Inferior parietal cortex (tissue), 1 donor: ENCODE measurements around the gene HIVEP3.
"Not testable (repeated sequence)": the region's sequence is repeated elsewhere in the genome, so short reads cannot be mapped to it uniquely, and the experiment has no call there.

Source experiments
- DNase-seq: peaks from one replicate; pipeline ENCODE4 v3.0.0-alpha.2; 2016; ENCODE audit errors: extremely low spot score

Gene HIVEP3

DNA sequence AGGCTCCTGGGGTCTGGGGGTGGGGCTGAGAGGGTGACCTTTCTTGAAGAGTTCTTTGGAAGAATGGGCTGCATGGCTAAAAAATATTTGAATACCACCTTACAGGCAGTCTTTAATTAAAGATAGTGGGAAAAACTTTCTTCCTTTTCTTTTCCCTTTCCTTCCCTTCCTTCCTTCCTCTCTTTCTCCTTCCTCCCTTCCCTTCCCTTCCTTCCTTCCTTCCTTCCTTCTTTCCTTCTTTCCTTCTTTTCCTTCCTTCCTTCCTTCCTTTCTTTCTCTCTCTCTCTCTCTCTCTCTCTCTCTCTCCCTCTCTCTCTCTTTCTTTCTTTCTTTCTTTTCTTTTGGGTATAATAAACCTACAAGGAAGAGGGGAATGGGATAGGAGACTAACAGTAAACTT is 356.4 kb downstream of the HIVEP3 start:
- DNase-seq, result no peak

DNA sequence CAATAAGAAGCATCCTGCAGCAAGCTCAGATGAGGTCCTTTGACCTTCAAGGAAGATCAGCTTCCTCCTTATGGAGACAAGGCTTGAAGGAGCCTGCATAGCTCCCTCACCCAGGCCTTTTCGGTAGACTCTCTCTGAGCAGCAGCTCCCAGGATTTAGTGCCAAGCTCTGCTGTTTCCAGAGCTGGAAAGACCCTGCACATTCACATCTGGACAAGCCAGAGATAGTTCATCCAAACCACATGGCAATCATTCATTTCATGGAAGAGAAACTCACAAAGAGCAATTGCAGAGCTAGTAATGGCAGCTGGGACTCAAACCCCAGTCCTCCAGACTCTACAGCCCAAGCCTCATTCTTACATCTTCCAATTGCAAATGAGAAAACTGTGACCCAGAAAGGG is 357.8 kb downstream of the HIVEP3 start:
- no peak for DNase-seq

DNA sequence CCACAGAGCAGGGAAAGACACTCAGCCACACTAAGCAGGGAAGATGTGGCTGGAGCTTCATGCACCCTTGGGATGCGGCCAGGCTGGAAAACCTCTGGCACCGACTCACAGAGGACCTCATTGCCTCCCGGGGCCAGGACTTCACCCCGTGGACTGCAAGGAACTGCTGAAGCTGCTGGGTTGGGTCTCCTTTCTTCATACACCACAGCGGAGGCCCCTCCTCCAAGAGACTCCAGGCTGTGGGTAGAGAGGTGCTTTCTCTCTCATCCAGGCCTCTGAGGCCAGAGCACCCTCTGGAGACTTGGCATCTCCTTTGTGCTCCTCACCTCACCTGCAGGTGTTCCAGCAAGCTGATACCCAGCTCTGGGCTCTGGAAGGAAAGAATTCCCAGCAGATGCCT is 358.2 kb downstream of the HIVEP3 start:
- no peak for DNase-seq

DNA sequence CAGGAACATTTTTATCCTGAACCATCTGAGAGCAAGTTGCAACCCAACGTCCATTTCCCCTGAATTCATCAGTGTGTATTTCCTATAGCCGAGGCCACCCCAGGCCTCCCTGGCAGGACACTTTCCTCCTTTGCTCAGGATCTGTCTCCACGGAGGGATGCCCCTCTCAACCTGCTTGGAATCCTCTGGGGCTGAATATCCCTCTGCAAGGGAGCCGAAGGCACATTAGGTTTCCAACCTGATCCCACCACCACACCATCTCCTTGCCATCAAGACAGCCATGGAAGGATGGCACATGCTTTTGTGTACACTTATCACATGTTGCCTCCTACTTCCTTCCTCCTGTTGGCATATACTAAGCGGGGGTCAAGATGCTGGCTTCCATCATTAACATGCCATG is 359.4 kb downstream of the HIVEP3 start:
- no peak for DNase-seq

DNA sequence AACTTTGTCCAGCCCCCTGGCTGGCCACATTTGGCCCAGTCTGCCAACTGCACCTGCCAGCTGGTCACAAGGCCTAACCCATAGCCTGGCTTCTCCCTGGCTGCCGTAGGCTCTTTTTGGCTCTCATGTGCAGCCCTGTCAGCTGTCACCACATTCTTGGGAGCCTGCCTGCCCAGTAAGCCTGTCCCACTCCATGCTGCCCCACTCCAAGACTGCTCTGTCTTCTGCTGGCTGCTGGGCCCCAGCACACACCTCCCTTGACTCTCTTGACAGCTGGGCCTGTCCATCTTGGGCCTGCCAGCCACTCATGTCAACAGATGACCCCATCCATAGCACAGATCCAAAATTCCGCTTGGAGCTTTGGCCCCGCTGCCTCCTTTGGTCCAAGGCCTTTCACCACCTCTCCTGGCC is 360.0 kb downstream of the HIVEP3 start:
- DNase-seq, result no peak

DNA sequence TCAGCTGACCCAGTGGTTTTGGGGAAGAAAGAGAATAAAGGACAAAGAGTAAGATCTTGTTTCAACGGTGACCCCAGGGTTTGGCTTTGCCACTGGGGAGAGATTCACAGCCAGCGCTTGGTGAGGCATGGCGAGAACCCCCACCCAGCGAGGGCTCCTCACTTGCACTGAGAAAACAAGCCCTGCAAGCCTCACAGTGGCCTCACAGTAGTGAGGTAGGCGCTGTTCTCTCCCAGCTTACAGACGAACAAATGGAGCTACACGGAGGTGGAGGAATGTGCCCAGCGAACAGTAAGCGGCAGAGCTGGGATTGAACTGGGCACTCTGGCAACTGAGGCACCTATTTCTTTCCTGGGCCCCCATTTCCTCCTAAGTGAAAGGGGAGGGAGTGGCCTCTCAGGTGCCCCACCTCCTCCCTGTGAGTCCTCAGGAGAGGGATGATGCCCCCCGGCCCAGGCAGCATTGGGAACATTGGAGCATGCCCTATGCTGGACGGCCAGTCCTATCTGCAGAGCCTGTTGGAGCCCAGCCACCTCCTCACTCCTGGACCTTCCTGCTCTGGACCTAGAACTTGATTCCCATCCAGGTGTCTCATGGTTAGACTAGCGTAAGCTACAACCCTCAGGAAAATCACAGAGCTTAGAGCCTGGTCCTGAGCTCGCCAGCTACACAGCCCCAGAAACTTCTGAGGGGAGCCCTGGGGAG is 360.8 kb downstream of the HIVEP3 start:
- DNase-seq, result no peak

DNA sequence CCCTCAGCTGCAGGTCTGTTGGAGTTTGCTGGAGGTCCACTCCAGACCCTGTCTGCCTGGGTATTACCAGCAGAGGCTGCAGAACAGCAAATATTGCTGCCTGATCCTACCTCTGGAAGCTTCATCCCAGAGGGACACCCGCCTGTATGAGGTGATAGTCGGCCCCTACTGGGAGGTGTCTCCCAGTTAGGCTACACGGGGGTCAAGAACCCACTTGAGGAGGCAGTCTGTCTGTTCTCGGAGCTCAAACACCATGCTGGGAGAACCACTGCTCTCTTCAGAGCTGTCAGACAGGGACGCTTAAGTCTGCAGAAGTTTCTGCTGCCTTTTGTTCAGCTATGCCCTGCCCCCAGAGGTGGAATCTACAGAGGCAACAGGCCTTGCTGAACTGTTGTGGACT is 364.0 kb downstream of the HIVEP3 start:
- DNase-seq, result not testable (repeated sequence)

DNA sequence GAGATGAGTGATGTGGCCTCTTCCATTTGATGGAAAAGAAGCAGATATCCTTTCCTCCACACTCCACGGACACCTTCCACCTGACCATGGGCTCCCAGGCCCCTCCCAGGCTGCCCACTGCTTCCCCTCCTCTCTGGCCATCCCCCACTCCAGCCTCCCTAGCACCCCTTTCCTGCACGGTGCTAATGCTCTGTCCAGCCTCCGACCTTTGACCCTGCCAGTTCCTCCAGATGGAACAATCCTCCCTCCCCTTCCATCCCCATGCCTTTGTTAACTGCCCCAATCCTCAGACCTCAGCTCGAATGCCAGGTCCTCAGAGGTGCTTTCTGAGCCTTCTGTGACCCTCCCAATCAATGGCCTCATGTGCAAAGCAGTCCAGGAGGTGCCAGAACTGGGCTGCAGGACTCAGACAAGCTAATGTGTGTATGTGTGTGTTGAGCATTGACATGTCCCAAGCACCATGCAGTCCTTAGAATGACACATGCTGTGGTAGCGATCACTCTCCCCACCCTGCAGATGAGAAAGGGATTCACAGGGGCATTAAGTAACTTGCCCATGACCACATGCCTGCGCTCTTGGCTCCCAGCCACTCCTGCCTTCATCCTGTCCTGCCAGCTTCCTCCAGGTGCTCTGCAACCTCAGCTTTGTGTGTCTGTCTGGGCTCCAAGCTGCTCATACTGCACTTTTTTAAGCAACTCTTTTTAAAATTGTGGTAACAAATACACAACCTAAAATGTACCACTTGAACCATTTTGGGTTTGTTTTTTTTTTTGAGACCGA is 370.8 kb downstream of the HIVEP3 start:
- DNase-seq, result no peak

DNA sequence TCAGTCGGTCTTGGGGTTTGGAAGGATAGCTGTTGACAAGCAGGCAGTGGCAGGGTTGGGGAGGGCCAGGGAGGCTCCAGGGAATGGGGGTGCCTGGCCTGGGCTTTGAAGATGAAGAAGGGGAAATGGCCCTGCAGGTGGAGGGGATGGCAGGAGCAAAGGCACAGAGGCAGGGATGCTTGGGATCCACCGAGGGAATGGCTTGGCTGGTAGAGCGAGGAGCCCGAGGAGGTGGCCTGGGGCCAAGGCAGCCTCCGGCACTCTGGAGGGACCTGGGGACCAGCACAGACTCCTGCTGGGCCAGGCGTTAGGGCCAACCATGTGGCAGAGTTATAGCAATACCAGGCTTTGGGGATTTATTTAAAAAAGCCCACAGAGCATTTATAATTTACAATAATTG is 371.4 kb downstream of the HIVEP3 start:
- no peak for DNase-seq

DNA sequence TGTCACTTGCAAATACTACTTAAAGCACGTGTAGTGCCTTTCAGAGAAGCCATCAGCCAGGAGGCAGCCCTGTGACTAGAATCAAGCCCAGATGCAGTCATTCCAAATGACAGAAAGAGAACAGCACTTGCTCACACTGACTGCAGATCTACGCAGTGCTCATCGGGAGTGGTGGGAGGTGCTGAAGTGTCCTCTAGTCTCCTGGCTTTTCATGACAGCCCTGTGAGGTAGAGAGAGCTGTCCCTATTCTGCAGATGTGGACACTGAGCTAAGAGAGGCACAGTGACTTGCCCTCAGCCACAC is 371.9 kb downstream of the HIVEP3 start:
- DNase-seq, result no peak

DNA sequence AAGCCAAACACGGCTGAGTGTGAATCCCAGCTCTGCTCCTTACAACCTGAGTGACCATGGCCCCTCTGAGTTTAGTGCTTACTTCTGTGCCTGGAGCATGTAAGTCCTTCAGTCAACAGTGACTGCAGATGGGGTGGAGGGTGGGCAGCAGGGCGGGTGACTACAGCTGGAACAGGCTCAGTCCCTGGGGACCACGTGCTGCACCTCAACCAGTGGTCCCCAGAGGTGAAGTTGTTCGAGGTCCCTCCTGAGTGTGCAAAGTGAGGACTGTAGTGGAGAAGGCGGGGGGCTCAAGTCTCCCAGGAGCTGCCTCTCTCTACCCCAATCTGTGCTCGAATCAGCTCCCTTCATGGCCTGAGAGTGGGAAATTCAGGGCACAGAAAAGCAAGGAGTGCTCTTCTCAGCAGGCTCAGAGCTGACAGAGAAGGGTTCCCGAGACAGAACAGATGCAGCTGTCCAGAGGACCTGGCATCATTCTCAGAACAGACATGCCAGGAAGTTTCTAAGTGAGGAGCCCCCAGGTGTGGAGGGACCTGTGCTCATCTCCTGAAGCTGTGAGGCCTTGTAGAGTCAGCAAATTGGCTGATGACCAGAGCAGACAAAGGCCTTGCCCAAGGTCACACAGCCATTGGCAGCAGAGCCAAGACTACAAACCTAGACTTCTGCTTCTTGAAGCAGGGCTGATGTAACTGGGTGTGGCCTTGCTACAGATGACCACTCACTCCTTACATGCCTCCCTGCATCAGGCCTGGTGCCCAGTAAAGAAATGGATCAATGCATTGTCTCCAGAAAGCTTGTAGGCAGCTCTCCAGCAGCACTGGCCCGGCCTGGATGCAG is 372.5 kb downstream of the HIVEP3 start:
- no peak for DNase-seq

DNA sequence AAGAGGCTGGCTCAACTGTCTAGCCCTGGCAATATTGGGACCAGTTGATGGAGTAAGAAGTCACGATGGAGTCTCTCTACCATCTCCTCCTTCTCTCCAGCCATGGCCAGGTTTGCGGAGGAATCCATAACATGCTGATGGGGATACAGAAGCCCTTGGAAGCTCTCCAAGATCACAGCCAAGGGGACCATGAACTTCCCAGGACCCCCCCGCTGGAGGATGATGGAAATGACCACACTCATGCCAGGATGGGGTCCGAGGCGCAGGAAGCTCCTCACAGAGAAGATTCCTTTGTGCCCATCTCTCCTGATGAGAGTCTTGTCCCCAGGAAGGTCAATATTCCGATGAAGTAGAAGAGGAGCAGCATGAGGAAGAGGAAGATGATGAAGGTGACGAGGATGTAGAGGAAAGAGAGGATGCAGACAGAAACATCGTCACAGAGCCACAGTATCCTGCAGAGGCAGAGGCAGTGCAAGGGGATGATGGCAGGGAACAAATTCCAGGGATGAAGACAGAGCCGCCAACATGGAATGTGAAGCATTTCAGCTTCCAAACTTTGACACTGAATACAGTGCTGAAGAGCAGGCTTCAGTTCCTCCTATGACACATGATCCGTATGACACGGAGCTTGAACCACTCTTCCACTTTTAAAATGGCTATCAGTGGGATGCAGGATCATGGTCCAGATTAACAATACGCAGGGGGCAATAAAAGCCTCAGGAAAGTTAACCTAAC is 376.4 kb downstream of the HIVEP3 start:
- no peak for DNase-seq

DNA sequence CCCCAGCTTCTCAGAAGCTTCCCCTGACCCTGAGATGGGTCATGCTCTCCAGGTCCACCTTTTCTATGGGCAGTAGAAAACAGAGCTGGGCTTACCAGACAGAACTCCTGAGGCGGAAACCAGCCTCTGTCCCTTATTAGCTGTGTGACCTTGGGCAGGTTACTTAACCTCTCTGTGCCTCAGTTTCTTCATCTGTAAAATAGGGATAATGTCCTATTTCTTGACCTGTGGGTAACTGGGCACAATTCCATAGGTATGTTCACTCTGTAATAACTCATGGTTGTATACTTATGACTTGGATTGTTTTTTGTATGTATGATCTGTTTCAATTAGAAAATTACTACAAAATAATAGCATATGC is 377.1 kb downstream of the HIVEP3 start:
- DNase-seq, result no peak

DNA sequence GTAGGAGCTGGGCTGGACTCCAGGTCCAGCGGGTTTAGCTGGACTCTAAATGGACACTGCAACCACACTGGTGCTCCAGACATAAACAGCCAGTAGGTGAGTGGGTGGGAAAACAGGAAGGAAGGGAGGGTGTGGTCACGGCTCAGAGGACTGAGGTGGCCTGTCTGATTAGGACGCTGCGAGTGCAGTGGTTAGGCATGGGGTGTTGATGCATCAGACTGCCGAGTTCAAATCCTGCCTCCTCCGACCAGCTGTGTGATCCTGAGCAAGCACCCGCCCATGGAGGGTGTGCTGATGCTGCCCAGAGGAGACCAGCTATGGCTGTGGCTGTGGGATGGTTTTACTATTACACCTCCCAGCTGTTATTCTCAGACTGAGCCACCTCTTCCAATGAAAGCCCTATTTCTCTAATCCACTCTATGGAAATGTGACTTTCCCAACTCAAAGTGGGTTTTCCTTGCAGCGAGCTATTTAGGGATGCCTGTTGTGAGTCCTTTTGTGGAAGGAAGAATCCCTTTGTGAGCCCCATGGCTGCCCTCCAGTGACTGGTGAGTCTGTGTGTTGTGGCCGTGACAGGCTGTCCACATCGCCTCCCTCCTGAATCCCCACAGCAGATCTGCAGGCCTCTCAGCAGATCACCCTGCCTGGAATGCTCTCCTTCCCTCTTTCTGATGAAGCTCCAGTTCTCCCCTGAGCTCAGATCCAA is 377.7 kb downstream of the HIVEP3 start:
- DNase-seq, result no peak

DNA sequence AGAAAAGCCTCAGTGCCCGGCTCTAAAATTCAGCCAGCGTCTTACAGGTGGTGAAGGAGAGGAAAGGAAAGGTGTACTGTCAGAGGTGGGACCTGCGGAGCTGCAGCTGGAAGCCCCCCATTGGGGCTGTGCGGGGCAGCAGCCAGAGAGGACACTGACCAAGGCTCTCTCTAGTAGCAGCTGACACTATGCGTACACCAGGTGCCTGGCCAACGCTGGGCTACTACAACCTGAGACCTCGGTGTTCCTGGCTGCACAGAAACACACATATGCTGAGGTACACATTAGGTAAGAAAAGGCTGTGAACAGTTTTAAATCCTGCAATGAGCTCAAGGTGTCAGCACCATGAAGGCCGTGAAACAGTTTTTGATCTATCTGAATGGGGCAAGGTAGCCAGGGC is 378.7 kb downstream of the HIVEP3 start:
- DNase-seq, result no peak

DNA sequence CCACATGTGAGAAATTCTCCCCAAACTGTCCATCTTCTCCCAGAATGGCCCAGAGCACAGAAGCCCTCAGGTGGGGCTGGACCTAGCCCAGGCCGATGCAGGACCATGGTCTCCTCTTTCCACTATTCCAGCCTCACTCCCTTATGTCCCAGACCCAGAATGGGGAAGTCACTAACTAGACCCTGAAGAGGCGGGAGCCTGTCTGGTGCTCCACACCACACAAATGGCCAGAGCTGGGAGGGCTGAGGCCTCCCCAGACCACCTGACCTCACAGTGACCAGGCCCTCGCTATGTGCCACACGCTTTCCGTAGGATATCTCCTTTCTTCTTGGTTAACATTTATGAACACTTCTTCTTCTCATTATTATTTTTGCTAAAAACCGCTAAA is 379.3 kb downstream of the HIVEP3 start:
- no peak for DNase-seq

DNA sequence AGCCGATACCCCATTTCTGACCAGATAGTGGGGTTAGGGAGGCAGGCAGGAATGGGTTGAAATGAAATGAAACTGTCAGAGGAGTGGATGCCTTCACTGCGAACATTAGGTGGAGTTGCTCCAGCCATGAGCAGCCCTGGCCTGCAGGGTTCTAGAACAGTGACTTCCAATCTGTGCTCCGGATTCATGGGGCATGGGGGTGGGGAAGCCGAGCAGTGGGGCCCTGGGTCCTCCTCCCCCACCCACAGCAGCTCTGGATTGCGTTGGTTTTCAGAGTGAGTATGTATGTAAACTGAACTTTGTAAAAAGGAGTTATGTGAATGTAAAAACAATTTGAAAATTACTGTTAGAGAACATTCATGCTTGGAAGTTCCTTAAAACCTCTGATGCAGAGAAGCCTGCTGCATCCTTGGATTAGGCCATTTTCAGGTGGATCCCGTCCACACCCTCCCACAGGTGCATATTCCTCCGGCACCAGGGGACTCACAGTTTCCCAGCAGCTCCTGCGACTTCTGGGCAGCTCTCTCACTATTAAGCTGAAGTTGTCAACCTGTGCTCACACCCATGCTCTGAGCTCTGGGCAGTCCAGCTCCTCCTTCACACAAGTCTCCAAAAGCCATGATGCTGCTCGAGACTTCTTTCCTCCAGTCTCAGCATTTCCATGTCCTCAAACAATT is 379.8 kb downstream of the HIVEP3 start:
- no peak for DNase-seq

DNA sequence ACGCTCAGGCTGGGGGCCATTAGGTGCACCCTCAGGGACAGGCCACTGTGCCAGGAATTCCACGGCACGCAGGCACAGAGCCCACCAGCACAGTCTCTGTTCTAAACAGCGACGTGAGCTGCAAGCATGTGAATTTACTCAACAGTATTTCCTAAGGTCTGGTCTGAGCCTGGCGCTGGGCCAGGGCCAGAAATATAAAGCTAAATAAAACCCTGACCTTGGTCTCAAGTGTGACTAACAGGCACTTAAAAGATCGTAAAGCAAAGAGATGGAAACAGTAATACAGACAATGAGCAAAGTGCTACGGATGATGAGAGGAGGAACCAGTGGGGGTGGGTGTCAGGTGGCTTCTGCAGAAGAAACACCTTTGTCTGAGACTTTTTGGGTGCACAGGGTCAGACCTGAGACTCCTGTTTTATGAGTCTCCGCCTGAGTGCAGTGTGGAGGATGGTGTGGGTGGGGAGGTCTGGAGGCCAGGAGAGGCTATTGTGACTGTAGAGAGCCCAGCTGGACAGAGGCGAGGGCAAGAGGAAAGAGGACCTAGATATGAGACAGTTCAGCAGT is 380.9 kb downstream of the HIVEP3 start:
- no peak for DNase-seq

DNA sequence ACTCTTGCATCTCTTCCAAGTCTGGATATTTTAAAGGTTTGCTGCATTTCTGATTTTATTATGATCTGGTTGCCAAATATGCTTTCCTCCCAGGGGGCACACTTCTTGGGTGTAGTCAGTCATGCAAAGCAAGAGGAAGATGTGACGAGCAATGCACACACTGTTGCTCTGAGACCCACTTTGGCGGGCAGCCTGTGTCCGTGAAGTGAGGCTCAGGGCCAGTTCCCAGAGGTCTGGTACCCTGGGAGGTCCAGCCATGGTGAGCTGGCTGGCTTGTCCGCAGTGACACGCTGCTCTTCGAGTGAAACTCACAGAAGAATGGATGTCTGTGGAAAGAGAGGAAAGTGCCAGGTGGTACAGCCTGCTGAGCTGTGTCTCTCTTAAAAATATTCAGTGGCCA is 381.5 kb downstream of the HIVEP3 start:
- DNase-seq, result no peak

DNA sequence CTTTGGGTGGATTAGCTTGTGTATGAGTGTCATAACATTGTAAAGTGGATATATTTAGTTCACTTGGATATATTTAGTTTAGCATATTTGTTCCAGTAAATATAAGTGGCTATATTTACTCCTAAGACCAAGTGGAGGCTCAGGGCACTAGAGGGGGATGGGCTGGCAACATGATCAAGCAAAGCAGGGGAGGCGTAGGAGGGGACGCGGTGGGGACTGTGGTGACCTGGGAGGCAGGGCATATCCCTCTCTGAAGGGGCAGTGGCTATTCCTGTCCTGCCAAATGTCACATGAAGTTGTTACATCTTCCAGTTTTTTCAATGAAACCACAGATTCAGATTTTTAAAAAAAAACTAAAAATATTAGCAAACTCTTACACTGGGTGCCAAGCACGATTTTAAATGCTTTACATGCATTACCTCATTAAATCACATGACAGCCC is 382.3 kb downstream of the HIVEP3 start:
- DNase-seq, result no peak

DNA sequence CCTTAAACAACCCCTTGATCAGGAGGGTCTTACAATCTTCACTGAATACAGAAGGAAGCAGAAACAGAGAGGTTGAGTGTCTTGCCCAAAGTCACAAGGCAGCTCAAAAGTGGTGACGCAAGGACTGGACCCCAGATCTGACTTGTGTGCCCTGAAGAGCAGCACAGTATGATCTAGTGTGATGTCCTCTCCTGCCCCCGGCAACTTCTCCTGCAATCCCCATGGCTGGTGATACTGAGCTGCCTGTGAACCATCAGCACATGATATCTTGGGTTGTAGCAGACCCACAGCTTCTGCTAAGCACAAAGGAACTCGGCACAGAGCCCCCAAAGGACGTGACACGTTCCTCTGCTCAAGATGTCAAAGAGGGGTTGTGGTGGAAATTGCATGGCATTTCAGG is 383.0 kb downstream of the HIVEP3 start:
- no peak for DNase-seq
